GM18870 (cell line): ENCODE results near the gene SNAPC3.
A peak's percentile ranks its signal among the peaks of the same experiment; 100 is the strongest.
"Not testable (repeated sequence)": the region's sequence is repeated elsewhere in the genome, so short reads cannot be mapped to it uniquely, and the experiment has no call there.

ENCODE experiments used
- ATAC-seq: cut with Tn5 transposase; IDR thresholded peaks from one replicate; pipeline ENCODE4 v1.9.1; 2021; ENCODE audit warnings: moderate library complexity; ENCODE audit not compliant: unreplicated experiment

The SNAPC3 gene

DNA sequence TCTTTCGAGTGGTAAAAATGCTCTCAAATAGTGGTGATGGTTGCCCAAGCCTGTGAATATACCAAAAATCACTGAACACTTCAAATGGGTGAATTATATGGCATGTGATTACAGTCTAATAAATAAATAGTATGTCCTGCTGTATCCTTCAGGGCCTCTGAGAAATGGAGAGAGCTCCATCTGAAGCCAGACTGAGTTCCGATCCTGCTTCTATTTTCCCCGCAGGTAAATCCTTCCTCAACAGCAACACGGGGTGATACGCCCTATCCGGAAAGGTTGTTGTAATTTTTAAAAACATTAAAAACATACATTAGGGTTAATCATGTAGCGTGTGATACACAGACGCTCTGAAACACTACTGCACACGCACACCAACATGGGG, 695 bp upstream of the SNAPC3 start:
- ATAC-seq: no peak

DNA sequence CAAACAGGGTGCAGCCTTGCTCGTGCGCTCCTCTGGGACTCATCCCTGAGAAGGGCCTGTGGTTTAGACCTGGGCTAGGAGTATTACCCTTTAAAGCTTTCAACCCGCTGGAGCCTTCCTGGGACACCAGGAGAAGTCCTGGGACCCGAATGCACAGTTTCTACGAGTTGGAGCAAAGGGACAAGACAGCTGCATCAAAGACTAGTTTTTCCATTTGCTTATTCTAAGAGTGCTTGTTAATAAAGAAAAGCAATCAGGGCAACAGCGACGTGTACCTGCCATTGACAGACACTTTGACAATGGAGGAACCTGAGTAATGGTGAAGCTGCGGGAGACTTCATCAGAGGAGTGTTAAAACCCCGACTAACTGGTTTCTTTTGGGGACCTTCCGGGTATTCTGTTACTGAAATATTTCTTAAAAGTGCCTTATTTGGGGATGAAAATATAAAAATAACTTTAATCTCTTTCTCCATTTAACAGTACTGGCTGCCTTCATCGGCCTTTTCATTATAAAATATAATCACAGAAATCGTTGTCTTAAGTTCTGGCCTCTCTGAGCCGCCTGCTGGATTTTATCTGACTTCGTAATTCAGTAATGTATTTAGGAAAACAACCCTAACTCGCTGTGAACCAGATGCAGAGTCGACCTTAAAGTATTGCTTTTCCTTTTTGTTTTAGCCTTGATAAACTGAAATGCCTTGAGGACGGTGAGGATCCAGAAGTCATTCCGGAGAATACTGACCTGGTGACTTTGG, 732 bp downstream of the SNAPC3 start:
- peak; percentile 0 for ATAC-seq

DNA sequence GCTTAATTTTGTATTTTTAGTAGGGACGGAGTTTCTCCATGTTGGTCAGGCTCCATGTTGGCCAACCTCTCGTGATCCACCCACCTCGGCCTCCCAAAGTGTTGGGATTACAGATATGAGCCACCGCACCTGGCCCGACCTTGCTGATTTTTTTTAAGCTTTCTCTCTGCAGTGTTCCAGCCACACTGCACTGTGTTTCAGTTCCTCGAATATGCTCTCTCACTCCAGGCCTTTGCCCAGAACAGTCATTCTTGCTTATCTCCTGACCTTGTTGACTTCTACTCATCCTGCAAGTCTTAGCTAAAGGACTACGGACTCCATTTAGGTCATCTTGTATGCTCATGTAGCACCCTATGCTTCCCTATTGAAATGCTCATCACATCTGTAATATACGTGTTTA, 3.3 kb downstream of the SNAPC3 start:
- peak; percentile 66 for ATAC-seq

DNA sequence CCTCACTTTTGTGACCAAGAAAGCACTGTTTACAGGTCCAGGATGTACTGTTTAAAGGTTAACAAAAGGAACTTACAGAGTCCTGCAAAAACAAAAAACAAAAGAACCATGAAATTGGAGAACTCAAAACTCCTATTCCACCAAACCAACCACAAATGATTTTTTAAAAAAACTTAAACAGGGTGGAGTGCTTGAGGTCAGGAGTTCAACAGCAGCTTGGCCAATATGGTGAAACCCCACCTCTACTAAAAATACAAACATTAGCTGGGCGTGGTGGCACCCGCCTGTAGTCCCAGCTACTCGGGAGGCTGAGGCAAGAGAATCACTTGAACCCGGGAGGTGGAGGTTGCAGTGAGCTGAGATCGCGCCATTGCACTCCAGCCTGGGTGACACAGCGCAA, 5.0 kb downstream of the SNAPC3 start:
- ATAC-seq: not testable (repeated sequence)

DNA sequence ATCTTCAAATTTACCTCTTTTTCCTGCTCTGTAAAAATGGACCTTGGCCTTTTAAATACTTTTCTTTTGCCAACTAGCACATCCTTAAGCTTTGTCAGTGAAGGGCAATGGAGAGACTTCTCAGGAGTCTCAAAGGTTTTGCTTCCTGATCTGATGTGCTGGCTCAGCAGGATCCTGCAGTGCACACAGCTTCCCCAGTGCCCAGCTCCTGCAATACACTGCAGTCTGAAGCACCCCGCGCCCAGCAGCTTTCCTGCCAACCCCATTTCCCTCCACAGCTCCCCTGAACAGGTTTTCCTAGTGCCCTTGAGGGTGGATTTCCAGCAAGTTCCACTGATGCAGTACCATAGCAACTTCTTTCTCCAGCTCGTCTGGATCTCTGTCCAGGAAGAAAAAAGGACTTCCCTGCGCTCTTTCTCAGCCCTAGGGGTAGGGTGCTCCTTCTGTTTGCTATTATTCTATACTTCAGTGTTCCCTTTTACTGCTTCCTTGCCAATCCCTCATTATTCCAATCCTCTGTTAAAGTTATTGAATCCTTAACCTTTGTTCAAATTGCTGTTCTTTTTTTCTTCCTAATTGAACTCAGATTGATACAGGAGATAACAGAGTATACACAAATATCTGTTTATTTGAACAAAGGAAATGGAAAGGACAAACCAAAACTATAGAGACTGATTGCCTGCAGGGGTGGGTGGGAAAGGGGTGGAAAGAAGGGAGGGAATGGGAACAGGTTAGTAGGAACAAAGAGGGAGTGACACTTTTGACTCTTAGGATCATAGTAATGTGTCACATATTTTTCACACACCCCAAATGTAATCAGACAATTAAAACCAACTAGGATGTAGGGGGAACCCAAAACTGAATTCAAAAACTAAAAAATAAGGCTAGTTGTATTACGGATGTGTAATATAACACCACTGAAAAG, 8.5 kb downstream of the SNAPC3 start:
- ATAC-seq: no peak

DNA sequence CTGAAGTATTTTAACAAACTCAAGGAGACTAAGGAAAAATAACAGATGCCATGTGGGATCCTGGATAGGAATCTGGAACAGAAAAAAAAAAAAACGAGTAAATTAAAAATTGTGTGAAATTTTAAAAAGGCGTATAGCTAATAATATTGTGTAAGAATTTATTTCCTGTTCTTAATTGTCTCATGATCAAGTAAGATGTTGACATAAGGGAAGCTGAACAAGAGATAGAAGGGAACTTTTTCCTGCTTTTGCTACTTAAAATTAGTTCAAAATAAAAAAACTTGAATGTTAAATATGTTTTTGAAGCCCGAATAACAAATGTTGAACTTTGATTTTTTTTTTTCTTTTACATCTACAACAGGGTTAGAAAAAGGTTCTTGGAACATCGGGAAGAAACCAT, 10.5 kb downstream of the SNAPC3 start:
- no peak for ATAC-seq

DNA sequence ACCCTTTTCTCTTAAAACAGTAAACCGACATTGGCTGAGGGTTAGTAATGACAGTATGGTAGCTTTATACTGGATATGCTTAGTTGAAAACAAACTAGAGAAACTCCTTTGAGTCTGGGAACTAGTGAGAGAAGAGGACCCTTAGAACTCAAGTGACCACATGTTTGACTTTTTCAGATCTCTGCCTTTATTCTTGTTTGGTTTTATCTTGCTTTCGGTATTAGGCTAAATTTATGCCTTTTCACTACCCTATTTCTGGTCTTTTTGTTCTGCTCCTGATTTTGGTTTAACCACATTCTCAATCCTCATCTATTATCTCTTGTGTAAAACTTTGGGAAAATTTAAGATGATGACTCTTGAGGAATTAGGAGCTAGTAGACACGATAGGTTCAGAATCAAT, 11.0 kb downstream of the SNAPC3 start:
- ATAC-seq: peak; percentile 69

DNA sequence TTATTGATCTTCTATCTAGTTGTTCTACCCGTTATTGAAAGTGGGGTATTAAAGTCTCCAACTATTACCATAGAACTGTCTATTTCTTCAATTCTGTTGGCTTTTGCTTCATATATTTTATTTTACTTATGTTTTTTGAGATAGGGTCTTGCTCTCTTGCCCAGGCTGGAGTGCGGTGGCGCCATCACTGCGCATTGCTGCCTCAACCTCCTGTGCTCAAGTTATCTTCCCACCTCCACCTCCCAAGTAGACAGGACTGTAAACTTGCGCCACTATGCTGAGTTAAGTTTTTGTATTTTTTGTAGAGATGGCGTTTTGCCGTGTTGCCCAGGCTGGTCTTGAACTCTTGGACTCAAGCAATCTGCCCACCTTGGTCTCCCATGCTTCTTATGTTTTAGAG, 16.2 kb downstream of the SNAPC3 start:
- no peak for ATAC-seq

DNA sequence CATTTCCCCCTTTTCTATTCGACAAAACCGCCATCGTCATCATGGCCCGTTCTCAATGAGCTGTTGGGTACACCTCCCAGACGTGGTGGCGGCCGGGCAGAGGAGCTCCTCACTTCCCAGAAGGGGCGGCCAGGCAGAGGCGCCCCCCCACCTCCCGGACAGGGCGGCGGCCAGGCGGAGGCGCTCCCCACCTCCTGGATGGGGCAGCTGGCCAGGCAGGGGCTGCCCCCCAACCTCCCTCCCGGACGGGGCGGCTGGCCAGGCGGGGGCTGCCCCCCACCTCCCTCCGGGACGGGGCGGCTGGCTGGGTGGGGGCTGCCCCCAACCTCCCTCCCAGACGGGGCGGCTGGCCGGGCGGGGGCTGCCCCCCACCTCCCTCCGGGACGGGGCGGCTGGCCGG, 19.2 kb downstream of the SNAPC3 start:
- not testable (repeated sequence) for ATAC-seq

DNA sequence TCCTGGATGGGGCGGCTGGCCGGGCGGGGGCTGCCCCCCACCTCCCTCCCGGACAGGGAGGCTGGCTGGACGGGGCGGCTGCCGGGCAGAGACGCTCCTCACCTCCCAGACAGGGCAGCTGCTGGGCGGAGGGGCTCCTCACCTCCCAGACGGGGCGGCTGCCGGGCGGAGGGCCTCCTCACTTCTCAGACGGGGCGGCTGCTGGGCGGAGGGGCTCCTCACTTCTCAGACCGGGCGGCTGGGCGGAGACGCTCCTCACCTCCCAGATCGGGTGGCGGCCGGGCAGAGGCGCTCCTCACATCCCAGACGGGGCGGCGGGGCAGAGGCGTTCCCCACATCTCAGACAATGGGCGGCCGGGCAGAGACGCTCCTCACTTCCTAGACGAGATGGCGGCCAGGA, 19.6 kb downstream of the SNAPC3 start:
- ATAC-seq: not testable (repeated sequence)

DNA sequence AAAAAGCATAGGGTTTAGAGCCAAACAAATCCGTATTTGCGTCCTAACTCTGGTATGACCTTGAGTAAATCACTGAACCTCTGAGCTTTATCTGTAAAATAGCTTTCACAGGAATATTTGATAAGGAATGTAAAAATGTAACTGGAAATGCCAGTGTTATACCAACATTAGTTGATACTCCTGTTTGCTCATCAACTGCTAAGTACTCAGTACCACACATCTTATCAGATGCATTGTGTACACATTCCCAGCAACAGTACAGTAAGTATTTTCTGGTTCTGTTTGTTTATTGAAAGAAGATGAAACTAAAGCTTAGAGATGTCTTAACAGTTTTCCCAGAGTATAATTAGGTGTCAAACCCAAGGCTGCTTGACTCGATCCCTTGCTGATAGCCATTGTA, 21.5 kb downstream of the SNAPC3 start:
- ATAC-seq: no peak

DNA sequence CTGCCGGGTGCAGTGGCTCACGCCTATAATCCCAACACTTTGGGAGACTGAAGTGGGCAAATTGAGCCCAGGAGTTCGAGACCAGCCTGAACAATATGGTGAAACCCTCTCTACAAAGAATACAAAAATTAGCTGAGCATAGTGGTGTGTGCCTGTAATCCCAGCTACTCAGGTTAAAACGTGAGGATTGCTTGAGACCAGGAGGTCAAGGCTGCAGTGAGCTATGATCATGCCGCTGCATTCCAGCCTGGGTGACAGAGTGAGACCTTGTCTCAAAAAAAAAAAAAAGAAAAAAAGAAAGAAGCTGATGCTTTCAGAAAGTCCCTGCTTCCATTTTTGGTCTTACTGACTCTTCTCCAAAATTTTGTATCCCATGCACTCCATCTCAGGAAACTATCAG, 31.3 kb downstream of the SNAPC3 start:
- no peak for ATAC-seq

DNA sequence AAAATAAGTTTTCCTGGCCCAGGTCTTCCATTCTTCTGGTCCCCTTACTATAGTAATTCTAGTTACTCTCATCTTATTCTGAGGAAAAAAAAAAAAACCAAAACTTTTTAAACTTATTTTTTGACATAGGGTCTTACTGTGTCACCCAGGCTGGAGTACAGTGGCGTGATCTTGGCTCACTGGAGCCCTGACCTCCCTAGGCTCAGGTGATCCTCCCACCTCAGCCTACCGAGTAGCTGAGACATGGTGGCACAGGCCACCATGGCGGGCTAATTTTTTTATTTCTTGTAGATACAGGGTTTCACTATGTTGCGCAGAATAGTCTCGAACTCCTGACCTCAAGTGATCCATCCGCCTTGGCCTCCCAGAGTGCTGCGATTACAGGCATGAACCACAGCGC, 38.4 kb downstream of the SNAPC3 start:
- ATAC-seq: no peak

DNA sequence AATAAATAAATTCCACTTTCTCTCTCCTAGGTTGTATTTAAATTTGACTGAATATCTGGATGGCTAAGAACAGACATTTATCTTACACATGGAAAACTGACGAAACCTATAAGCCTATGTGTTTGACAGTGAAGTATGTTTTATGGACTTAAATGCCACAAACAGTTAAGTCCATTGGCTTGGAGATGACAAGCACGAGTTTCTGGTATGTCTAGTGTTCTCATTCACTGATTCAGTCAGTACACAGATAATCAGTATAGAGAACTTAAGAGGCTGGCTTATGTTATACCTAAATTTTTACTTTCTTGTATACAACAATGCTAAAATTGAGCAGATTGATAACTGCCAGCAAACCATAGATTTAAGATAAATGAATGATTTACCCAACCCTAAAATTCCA, 38.9 kb downstream of the SNAPC3 start:
- no peak for ATAC-seq

DNA sequence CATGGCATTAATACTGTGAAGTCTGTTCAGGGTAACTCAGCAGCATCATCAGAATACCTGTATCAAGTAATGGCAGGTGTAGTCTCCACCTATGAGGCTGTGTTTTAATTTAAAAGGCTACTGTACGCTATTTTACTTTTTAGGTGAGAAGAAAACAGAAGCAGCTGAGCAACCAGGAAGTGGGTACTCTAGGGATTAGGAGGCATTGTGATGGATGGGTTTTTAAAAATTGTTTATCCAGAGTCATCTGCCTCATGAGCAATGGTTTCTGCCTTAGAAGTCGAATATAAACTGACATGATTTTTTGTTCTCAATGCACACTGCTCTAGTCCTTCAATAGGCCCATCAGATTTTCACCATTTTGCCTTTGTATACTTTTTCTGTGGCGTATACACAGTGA, 45.5 kb downstream of the SNAPC3 start:
- no peak for ATAC-seq

DNA sequence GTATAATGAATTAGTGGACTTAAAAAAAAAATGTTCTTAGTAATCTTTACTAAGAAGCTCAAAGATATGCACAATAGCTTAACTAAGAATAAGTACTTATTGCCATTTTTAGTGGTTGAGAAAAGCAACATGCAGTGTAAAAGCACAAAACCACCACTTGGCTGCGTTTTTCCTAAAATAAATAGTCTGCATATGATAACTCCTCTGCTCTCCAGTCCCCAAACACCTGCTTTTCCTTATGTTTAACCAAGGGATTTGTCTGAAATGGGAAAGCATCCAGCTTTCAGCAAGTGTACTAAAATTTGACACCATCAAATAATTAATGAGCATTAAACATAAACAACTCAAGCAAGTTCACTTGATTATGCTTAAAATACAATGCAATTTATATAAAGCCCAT, 46.7 kb downstream of the SNAPC3 start:
- ATAC-seq: no peak

DNA sequence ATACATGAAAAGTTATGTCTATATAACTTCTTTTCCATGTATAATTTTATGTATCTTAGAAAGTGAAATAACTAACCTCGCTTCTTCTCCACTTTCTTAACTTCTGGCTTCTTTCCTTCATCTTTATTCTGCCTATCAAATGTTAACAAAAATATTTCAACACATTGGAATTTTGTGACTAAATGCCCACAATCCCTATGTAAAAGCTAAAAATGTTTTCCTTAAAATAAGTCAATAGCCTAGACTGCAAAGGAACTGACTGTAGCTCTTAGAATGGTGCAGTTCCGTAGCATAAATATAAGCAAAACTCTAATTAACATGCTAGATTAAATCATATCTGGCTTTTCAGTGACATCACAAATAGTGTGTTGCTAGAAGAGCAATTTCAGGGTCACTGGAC, 47.2 kb downstream of the SNAPC3 start:
- ATAC-seq: no peak

DNA sequence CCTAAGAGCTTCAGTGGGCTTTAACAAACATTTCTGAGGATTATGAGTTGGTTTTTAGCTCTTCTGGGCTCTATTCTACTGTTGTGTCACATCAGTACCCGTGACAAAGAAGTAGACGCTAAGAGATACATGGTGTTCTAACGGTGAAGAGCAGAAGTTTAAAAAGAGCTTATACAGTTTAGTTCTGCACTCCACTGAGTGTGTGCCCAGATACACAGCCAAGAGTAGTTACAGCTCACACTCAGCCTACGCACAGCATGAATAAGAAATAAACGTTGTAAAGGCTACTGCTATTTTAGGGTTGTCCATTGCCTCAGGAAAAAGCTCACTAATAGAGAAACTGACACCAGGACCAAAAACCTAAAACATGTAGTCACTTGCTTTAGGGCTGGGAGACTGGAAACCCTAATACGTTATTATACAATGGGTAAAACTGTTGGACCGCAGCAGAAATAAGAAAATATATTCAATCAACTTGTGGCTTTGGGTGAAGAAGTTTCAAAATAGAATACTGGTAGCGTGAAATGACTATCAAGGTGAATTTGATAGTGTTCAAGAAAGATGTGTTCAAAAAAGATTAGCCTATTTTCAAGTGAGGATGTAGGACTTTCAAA, 53.4 kb downstream of the SNAPC3 start:
- no peak for ATAC-seq

DNA sequence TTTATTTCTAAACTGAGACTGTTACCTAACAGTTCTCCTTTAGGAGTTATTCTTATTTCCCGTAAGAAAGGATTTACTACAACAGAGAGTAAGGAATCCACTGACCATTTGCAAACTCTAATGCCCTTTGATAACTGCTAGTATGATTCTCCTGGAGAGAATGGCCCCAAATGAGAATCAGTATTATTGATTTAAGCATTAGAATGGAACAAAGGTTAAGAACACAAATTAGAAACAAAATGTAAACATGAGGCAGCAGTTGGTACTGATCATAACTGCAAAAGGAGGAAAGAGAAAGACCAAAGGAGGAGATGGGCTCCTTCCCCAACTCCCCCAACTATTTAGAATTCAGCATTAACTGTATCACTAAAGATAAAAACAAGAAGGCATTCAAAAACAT, 57.4 kb downstream of the SNAPC3 start:
- ATAC-seq: no peak

DNA sequence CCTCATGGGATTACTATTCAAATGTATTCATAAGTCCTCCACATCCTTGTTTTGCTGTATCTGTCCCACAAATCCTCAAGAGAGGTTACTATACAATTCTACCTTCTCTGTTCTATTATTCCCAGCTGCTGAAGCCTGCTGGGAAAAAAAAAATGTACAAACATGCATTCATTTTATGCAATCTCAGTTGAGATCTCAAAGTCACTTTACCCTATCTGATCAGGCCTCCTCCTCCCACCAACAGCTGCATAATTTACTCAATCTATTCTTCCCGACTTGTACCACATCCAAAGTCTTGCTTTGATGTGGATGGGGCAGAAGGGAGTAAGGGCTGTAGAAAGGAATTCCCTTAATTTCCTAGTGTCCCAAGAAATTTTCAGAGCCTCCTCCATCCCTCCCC, 59.5 kb downstream of the SNAPC3 start:
- ATAC-seq: no peak

DNA sequence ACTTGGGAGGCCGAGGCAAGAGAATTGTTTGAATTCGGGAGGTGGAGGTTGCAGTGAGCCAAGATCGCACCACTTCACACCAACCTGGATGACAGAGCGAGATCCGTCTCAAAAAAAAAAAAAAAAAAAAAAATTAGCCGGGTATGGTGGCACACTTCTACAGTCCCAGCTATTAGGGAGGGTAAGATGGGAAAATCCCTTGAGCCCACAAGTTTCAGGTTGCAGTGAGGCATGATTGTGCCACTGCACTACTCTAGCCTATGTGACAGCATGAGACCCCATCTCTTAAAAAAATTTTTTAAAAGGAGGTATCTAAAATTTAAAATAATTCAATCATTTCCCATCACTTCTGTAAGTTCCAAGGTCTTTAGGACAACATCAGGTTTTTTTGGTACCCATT, 62.1 kb downstream of the SNAPC3 start:
- no peak for ATAC-seq
